ENCODE data around the gene CDC23.

Gene CDC23

GRCh38 chr5:138182808-138183207, 30.3 kb downstream of the CDC23 start:
- DNase-seq (ENCODE audit: low read depth), result no peak
- TF ChIP-seq CTCF (conservative IDR thresholded peaks at IDR 0.05; ENCODE audit: low read depth, low read length), result no peak
- no peak overlapping the region for H3K4me3 ChIP-seq (ENCODE audit: low read depth, low read length)

GRCh38 chr5:138180841-138181240, 32.3 kb downstream of the CDC23 start:
- no peak for TF ChIP-seq CTCF (conservative IDR thresholded peaks at IDR 0.05; ENCODE audit: low read depth, low read length)
- DNase-seq (ENCODE audit: low read depth), result no peak
- no peak overlapping the region for H3K4me3 ChIP-seq (ENCODE audit: low read depth, low read length)

GRCh38 chr5:138180183-138180782, 32.8 kb downstream of the CDC23 start:
- peak; percentile 59 for TF ChIP-seq CTCF (conservative IDR thresholded peaks at IDR 0.05; ENCODE audit: low read depth, low read length)
- DNase-seq (ENCODE audit: low read depth), result peak; percentile 80
- H3K4me3 ChIP-seq (ENCODE audit: low read depth, low read length), result no peak overlapping the region

GRCh38 chr5:138179277-138179857, 33.8 kb downstream of the CDC23 start:
- peak overlapping the region; percentile 79 for H3K4me3 ChIP-seq (ENCODE audit: low read depth, low read length)
- no peak for TF ChIP-seq CTCF (conservative IDR thresholded peaks at IDR 0.05; ENCODE audit: low read depth, low read length)
- no peak for DNase-seq (ENCODE audit: low read depth)

GRCh38 chr5:138178516-138179276, 34.4 kb downstream of the CDC23 start, which contains the start of the genes BRD8 and KIF20A:
BRD8 (minus strand) TSS chr5:138178630; CDS start chr5:138178614, 16 bp downstream.
KIF20A (plus strand) TSS chr5:138179112; CDS start chr5:138179681, 569 bp downstream.
- H3K4me3 ChIP-seq (ENCODE audit: low read depth, low read length), result peak within 1 kb of the TSS; percentile 79
- peak; percentile 97 for DNase-seq (ENCODE audit: low read depth)
- no peak for TF ChIP-seq CTCF (conservative IDR thresholded peaks at IDR 0.05; ENCODE audit: low read depth, low read length)

GRCh38 chr5:138177941-138178515, 35.1 kb downstream of the CDC23 start:
- TF ChIP-seq CTCF (conservative IDR thresholded peaks at IDR 0.05; ENCODE audit: low read depth, low read length), result no peak
- peak overlapping the region; percentile 79 for H3K4me3 ChIP-seq (ENCODE audit: low read depth, low read length)
- peak; percentile 61 for DNase-seq (ENCODE audit: low read depth)
